D341Med (cell line): ENCODE results near the gene DHX57.
A peak's percentile ranks its signal among the peaks of the same experiment; 100 is the strongest.

Source experiments
- DNase-seq: peaks from one replicate; pipeline ENCODE4 v3.0.0; 2012; ENCODE audit warnings: low spot score

Gene DHX57, protein sequence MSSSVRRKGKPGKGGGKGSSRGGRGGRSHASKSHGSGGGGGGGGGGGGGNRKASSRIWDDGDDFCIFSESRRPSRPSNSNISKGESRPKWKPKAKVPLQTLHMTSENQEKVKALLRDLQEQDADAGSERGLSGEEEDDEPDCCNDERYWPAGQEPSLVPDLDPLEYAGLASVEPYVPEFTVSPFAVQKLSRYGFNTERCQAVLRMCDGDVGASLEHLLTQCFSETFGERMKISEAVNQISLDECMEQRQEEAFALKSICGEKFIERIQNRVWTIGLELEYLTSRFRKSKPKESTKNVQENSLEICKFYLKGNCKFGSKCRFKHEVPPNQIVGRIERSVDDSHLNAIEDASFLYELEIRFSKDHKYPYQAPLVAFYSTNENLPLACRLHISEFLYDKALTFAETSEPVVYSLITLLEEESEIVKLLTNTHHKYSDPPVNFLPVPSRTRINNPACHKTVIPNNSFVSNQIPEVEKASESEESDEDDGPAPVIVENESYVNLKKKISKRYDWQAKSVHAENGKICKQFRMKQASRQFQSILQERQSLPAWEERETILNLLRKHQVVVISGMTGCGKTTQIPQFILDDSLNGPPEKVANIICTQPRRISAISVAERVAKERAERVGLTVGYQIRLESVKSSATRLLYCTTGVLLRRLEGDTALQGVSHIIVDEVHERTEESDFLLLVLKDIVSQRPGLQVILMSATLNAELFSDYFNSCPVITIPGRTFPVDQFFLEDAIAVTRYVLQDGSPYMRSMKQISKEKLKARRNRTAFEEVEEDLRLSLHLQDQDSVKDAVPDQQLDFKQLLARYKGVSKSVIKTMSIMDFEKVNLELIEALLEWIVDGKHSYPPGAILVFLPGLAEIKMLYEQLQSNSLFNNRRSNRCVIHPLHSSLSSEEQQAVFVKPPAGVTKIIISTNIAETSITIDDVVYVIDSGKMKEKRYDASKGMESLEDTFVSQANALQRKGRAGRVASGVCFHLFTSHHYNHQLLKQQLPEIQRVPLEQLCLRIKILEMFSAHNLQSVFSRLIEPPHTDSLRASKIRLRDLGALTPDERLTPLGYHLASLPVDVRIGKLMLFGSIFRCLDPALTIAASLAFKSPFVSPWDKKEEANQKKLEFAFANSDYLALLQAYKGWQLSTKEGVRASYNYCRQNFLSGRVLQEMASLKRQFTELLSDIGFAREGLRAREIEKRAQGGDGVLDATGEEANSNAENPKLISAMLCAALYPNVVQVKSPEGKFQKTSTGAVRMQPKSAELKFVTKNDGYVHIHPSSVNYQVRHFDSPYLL (N-terminal part only)

DNA sequence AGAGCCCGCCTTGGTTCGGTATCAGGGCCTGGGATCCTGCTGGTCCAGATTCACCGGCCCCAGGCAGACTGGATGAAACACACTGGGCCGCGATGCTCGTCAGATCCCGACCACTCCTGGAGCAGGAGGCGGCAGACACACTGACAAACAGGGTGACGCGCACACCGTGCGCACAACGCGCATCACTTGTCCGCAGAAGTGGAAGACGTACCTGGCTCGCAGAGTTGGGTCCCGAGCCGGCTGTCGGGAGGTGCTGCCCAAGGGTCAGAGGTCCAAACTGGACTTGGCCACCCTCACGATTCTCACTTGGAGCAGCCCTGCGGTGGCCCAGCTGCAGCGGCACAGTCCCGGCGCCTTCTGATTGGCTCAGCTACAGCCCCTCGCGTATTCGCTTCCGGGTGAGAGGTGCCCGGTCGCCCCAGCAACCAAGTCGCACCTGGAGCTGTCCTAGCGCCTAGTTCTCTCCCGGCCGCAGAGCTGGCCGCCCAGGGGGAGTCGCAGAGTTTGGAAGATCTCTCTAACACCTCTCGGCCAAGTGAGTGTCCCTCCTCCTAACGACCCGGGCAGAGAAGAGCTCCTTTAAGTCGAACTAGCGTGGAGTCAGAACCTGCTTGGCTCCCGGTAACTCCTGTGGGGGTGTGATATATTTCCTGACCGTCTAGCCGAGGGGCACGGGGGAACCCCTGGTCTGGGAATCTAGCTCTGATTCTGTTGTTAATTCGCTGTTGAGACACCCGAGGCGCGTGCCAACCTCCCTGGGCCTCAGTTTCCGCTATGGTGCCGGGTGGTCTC lies at the start of gene DHX57, which contains the start of gene MORN2:
Gene DHX57 (minus strand): TSS at position 359 of the 792 bp plus-strand sequence. CDS start 7,529 bp downstream, outside the sequence.
Gene MORN2 (plus strand): TSS at position 401 of the 792 bp plus-strand sequence.
- peak; percentile 95 for DNase-seq

DNA sequence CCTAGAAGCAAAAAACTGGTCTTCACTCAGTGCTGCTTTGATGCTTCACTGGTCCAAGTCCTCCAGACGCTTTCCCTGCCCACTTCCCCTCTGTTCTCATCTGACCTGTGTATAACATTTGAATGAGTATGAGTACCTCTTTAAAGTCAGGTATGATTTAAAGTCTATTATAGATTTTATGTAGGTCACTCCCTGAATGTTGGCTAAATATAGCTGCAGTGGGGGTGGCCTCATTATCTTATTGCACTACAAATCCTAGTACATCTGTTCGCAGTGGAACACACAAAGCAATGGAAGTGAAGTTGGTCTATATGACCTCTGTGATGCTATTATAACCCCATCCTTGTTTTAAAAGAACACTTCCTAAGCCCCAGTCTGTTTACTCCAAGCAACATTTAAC lies 47.2 kb upstream of the DHX57 start:
- DNase-seq: no peak

DNA sequence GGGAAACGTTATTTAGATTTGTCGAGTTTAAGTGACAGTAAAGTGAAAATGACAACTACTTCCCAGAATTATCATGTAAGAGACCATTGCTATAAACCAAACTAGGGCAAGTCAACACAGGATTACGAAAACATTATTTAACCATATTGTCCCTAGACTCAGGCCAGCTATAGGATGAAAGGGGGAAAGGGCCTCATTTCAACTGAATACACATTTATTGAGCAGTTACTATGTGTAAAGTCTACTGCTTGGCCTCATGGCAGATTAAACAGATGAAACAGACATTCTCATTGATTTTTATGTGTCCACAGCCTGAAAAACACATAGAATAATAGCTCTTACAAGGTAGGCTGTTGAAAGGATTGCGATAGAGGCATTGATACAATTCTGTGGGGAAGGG lies 46.7 kb upstream of the DHX57 start:
- DNase-seq: no peak

DNA sequence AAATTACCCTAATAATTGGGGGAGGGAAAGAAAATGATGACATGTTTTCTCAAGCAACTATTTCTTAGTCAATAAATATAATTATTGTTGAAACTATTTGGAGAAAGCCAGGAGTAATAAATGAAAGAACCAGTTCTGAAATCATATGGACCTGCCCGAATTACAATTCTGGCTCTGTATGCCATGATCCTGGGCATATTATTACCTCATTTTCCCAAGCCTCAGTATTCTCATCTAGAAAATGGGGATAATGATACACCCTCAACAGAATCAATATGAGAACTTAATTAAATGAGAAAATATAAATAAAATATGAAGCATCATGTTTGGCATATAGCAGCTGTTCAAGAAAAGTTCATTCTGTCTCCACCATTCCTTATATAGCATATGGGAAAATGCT lies 36.9 kb upstream of the DHX57 start:
- DNase-seq: no peak

DNA sequence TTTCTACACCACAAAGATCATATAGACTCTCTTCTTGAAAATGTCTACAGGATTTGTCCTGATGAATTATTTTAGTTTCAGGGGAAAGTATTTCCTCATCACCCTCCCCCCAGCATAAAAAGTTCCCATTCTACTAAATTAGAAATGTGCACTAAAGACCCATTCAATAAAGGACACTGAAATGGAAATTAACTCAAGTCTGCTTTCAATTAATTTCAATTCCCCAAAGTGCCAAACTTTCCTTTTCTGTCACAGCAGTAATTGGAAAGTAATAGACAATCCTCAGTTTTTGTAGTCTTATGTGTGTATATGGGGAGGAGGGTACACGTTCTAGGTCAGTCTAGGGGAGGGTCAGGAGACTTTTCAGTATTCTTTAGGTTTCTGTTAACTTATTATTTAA lies 35.5 kb upstream of the DHX57 start:
- DNase-seq: no peak

DNA sequence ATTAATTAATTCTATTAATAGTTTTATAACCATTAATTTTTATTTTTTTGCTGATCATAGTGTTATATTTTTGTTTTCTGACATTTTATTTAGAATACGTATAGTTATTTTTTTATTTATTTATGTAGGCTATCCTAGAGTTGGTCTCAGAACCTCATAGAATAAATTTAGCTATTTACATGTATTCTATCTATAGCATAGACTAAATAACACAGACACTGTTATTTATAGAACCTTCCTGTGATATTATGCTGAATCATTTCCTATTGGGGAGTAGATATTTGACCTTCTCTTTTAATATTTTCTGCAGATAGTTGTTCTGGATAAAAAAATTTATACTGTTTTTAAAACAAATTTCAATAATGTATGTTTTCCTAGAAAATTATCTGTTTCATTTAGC lies 34.1 kb upstream of the DHX57 start:
- no peak for DNase-seq

DNA sequence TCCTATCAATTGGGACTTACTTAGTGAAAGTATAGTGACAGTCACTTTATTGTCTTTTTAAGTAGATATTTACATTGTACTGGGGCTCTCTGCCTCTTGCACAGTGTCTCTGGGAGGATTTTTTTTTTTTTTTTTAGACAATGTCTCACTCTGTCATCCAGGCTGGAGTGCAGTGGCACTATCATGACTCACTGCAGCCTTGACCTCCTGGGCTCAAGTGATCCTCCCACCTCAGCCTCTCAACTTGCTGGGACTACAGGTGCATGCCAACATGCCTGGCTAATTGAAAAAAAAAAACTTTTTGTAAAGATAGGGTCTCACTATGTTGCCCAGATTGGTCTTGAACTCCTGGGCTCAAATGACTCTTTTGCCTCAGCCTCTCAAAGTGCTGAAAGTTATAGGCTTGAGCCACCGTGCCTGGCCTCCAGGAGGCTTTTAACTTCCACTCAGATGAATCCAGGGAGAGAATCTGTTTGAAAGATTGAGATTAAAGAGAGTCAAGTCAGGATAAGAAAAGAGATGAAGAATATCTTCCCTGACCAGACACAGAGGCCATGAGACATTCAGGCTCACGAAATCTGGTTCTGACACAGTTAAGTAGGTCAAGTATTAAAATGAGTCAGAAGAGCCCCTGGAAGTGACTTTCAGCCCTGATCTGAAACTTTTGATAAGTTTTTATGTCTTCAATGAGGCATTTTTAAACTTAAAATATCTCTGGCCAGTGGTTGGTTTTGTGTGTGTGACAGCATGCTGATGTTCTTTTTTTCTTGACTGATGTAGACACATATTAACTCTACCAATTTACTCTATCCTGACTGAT lies 32.2 kb upstream of the DHX57 start:
- no peak for DNase-seq

DNA sequence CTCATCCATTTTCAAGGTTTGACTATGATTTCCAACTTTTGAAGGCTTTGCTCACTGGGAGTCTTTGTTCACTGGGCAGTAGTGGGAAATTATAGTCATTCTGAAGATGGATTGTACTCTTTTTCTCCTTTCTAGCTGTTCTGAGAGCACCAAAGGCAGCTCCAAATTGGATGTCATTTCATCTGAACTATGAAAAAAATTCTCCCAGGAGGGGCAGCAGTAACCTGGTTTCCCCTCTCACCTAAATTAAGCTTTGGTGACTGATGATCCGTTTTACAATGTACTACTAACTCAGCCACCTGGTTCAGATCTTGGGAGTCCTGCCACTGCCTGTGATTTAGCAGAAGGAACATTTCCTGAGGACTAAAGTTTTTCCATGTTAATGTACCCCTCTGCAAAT lies 31.5 kb upstream of the DHX57 start:
- DNase-seq: no peak

DNA sequence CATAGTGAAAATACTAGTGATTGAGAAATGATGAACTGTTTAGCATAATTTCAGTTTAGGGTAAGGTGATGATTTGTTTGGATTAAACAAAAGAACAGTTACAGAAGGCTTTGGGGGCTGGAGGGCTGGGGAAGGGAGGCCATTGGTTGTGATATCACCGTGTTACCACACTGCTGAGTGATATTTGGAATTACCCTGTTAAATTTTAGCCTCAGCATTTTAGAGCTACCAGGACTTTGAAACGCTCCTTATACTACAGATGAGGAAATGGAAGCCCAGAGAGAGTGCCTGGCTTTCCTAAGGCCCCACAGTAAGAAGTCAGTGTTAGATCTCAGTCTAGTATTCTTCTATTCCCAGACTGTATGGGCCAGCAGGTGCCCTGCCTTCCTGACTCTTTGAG lies 29.5 kb upstream of the DHX57 start:
- no peak for DNase-seq

DNA sequence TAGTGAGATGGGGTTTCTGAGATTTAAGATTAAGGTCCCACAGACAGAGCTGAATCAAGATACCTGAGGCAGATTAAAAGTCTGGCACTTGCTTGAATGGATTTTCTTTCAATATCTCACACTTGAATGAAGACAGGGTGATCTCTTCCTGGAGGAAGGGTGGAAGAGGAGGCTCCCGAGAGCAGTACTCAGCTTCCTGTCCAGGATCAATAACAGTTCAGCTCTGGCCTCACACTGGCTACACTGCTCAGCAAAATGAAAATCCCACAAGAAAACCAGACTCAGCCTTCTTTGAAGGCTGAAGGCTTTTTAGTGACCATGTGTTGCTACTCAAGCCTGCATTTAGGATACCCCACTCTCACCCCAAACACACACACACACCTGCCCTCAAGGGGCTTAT lies 25.0 kb upstream of the DHX57 start:
- no peak for DNase-seq

DNA sequence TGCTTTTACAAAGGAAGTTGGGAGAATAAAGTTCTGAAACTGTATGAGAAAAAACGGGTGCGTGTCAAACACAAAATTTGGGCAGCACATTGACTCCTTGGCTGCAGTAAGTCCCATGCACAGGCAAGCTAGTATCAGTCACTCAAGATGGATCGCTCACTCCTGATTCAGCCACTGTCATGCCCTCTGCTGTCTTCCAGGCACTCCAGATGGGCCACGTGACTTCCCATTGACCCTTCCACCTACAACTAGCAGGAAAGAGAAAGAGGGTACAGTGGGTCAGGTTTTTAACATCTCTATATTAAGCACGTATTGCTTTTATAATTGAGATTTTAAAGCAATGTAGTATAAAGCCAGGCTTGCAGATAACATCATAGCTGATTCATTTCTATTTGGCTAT lies 22.5 kb upstream of the DHX57 start:
- no peak for DNase-seq

DNA sequence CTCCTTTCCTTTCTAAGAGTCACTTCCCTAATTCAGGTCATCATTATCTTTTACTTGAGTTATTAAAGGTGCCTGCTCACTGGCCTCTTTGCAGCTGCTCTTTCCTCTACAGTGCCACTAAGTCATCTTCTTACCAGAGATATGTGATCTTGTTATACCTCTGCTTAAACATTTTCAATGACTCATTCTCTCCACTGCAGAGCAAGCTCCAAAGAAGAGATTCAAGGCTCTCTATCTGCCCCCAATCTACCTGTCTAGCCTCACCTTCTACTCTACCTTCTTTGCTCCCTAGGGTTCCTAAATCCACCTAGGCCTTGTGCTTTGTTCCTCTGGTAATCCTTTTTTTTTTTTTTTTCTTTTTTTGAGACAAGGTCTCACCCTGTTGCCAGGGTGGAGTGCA lies 17.1 kb upstream of the DHX57 start:
- no peak for DNase-seq

DNA sequence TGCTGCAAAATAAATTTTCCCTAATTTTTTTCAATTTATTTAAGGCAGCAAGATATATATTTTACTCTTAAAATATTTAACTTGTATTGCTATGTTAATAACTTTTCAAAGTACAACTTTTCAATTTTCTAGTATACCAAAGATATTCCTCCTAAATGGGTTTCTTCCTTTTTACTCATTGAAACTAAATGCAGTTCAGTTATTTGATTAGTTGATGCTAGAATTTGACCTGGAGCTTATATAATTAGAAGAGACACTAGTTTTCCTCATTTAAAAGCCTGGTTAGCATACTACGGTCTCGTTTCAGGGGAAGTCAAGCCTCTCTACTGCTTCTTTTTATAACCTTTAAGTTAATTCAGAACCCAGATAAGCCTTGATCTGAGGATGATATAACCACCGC lies 13.8 kb upstream of the DHX57 start, which contains the start of gene ARHGEF33:
Gene ARHGEF33 (plus strand): TSS at position 301 of the 400 bp plus-strand sequence. CDS start 29,573 bp downstream, outside the sequence.
- DNase-seq: no peak

DNA sequence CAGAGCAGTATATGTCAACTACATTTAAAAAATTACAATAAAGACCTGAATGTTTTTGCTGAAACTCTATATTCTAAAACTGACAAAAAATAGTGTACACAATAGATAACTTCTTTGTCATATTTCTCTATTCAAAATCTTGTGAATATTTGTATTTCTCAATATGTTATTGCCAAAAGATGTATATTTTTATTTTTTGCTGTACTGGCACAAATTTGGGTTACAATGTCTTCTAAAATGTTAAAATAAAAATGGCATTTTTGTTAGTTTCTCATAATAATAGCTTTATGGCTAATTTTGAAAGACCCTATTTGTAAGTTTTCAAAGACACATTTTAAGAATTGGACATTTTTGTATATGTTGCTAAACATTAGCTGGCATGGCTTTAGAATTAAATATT lies 13.3 kb upstream of the DHX57 start:
- DNase-seq: no peak

DNA sequence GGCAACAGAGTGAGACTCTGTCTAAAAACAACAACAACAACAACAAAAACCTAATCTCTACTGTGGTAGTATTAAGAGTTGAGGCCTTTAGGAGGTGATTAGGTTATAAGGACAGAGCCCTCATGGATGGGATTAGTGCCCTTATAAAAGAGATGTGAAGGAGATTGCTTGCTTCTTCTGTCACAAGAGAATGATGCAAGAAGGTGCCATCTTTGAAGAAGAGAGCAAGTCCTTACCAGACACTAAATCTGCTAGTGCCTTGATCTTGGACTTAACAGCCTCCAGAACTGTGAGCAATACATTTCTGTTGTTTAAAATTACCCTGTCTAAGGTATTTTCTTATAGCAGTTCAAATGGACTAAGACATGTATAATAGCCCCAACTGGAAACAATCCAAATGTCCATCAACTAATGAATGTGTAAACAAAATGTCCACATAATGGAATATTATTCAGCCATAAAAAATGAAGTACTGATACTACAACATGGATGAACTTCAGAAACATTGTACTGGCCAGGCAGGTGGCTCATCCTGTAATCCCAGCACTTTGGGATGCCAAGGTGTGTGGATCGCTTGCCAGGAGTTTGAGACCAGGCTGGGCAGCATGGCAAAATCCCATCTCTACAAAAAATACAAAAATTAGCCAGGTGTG lies 12.3 kb upstream of the DHX57 start:
- no peak for DNase-seq

DNA sequence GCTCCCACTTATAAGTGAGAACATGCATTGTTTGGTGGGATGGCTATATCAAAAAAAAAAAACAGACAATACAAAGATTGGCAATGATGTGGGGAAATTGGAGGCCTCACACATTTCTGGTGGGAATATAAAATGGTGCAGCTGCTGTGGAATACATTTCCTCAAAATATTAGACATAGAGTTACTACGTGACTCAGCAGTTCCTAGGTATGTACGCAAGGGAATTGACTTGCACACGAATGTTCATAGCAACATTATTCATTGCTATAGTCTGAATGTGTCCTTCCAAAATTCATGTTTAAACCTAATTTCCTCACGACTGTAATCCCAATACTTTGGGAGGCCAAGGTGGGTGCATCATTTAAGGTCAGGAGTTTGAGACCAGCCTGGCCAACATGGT lies 11.6 kb upstream of the DHX57 start:
- no peak for DNase-seq

DNA sequence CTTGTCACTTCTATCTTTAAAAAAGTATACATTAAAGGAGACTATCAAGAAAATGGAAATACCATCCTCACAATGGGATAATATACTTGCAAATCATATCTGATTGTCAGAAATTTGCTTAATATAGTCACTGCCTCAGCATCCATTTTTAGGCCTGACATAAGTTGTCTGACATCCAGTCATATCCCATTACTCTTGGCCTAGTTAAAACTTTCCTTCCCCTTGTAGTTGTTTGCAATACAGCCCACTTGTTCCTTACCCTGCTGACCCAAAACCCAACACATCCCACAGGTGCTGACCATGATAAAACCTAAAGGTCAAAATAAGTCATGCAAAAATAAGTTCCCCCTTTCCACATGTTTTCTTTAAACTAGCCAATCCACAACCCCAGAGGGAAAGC lies 10.3 kb upstream of the DHX57 start:
- no peak for DNase-seq

DNA sequence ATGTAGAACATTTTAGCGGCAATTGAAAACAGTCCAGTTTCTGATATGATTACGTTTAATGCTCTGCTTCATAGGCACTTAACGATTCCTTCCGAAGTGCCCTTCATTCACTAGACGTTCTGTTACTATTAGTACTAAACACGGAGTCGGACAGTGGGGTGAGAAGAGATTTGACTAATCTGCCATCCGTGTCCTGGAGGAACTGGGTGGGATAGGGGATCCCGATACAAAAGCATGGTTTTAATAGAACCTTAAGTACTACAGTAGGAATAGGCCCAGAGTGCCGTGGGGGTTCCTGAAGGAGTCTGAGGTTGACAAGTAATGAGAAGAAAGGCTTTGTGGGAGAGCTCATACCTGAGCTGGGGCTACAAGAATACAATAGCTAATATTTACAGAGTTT lies 673 bp upstream of the DHX57 start:
- no peak for DNase-seq

DNA sequence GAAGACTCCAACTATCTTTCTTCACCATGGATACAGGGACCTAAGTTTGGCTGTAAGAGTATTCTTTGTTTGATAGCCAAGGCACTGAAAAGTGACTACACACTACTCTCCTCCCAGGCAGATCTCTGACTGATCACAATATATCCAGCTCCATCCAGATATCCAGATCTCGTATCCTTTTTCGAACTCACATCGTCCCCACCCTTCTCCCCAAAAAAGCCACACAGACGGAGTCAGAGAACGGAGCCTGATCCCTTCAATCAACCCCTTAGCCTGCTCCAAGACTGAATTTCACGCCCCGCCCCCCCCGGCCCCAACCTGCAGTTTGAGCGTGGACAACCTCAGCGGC lies 533 bp downstream of the DHX57 start:
- no peak for DNase-seq

DNA sequence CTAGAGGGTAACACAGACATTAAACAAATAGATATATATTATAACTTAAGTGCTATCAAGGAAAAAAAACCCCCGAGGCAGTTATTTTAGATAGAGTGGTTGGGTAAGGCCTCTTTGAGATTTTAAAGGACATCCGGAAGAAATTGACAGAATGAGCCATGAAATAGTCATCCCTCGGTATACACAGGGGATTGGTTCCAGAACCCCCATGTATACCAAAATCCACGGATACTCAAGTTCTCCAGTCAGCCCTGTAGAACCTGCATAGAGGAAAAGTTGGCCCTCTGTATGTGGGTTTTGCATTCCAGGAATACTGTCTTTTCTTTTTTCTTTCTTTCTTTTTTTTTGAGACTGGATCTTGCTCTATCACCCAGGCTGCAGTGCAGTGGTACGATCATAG lies 2.0 kb downstream of the DHX57 start:
- DNase-seq: no peak
